ENCODE results near the gene PIK3CB. TPM values are rescaled to one million over a fixed set of nuclear protein-coding genes. Genes with fewer than 3 reads are reported as not detected.

PIK3CB gene
- total and polyA plus RNA-seq, 10 of the 15 experiments (the other 5 are each of a cell fraction or from before 2014, with no cell fraction given): 5.0 to 18.4 (median 10.4) TPM

DNA sequence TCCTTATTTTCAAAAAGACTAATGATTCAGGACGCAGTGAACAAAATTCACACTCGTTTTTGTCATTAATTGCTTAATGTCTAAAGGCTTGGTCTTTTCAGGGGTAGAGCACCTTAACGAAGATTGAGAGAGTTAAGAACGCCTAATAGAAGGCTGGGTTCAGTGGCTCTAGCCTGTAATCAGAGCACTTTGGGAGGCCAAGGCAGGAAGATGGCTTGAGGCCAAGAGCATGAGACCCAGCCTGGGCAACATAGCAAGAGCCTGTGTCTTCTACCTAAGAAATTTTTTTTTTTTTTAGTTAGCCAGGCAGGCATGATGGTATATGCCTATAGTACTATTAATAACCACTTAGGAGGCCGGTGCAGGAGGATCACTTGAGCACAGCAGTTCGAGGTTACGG is 7.5 kb downstream of the PIK3CB start:
- POLR2A ChIA-PET: no interaction called here
- no peak overlapping the region for H3K27ac ChIP-seq (ENCODE audit: control insufficient read depth, insufficient read depth)
- CTCF ChIA-PET: interaction anchor here (0.6 to 1.1 kb wide), 2 partner anchors 10 to 35 kb away, joined by 3 to 4 read pairs; no protein-coding TSS in a partner anchor
- no peak overlapping the region for H3K4me2 ChIP-seq (ENCODE audit: control insufficient read depth, insufficient read depth)
- H2AFZ ChIP-seq (ENCODE audit: control insufficient read depth, low read depth, low read length): no peak overlapping the region
- no peak for FAIRE-seq
- peaks cover 14% of the 10 kb centered on the region for H3K79me2 ChIP-seq (ENCODE audit: control insufficient read depth, insufficient read depth, low read length)
- no peak for TF ChIP-seq BACH1 (IDR thresholded peaks at IDR 0.05; ENCODE audit: borderline replicate concordance)
- TF ChIP-seq NRF1 (conservative IDR thresholded peaks at IDR 0.05; ENCODE audit: low read depth, low read length): no peak
- TF ChIP-seq CHD4 (IDR thresholded peaks at IDR 0.05): no peak
- TF ChIP-seq HDGF (IDR thresholded peaks at IDR 0.05): no peak
- TF ChIP-seq, protein P1, sequence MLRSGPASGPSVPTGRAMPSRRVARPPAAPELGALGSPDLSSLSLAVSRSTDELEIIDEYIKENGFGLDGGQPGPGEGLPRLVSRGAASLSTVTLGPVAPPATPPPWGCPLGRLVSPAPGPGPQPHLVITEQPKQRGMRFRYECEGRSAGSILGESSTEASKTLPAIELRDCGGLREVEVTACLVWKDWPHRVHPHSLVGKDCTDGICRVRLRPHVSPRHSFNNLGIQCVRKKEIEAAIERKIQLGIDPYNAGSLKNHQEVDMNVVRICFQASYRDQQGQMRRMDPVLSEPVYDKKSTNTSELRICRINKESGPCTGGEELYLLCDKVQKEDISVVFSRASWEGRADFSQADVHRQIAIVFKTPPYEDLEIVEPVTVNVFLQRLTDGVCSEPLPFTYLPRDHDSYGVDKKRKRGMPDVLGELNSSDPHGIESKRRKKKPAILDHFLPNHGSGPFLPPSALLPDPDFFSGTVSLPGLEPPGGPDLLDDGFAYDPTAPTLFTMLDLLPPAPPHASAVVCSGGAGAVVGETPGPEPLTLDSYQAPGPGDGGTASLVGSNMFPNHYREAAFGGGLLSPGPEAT (IDR thresholded peaks at IDR 0.05; ENCODE audit: low read depth): no peak
- TF ChIP-seq GABPA (IDR thresholded peaks at IDR 0.05; ENCODE audit: low read depth): no peak
- TF ChIP-seq, protein P2, sequence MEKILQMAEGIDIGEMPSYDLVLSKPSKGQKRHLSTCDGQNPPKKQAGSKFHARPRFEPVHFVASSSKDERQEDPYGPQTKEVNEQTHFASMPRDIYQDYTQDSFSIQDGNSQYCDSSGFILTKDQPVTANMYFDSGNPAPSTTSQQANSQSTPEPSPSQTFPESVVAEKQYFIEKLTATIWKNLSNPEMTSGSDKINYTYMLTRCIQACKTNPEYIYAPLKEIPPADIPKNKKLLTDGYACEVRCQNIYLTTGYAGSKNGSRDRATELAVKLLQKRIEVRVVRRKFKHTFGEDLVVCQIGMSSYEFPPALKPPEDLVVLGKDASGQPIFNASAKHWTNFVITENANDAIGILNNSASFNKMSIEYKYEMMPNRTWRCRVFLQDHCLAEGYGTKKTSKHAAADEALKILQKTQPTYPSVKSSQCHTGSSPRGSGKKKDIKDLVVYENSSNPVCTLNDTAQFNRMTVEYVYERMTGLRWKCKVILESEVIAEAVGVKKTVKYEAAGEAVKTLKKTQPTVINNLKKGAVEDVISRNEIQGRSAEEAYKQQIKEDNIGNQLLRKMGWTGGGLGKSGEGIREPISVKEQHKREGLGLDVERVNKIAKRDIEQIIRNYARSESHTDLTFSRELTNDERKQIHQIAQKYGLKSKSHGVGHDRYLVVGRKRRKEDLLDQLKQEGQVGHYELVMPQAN (conservative IDR thresholded peaks at IDR 0.05): no peak
- TF ChIP-seq, protein P3, sequence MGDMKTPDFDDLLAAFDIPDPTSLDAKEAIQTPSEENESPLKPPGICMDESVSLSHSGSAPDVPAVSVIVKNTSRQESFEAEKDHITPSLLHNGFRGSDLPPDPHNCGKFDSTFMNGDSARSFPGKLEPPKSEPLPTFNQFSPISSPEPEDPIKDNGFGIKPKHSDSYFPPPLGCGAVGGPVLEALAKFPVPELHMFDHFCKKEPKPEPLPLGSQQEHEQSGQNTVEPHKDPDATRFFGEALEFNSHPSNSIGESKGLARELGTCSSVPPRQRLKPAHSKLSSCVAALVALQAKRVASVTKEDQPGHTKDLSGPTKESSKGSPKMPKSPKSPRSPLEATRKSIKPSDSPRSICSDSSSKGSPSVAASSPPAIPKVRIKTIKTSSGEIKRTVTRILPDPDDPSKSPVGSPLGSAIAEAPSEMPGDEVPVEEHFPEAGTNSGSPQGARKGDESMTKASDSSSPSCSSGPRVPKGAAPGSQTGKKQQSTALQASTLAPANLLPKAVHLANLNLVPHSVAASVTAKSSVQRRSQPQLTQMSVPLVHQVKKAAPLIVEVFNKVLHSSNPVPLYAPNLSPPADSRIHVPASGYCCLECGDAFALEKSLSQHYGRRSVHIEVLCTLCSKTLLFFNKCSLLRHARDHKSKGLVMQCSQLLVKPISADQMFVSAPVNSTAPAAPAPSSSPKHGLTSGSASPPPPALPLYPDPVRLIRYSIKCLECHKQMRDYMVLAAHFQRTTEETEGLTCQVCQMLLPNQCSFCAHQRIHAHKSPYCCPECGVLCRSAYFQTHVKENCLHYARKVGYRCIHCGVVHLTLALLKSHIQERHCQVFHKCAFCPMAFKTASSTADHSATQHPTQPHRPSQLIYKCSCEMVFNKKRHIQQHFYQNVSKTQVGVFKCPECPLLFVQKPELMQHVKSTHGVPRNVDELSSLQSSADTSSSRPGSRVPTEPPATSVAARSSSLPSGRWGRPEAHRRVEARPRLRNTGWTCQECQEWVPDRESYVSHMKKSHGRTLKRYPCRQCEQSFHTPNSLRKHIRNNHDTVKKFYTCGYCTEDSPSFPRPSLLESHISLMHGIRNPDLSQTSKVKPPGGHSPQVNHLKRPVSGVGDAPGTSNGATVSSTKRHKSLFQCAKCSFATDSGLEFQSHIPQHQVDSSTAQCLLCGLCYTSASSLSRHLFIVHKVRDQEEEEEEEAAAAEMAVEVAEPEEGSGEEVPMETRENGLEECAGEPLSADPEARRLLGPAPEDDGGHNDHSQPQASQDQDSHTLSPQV (IDR thresholded peaks at IDR 0.05): no peak
- TF ChIP-seq JUNB (IDR thresholded peaks at IDR 0.05): no peak
- TF ChIP-seq RBBP5 (conservative IDR thresholded peaks at IDR 0.05): no peak
- no peak for DNase-seq (ENCODE audit: low read depth, low spot score)
- no TSS peak for BruUV-seq (replicated peaks)
- SMC1A ChIA-PET (ENCODE audit: uncharacterized antibody, unreplicated experiment): no interaction called here
- H3K27me3 ChIP-seq (replicated peaks in 1 of 2; ENCODE audit: control insufficient read depth in 2 of 2, insufficient read depth in 2 of 2, low read length in 1 of 2): no peaks in the 10 kb centered on the region
- in situ Hi-C loops (cut with MboI): no loop called here
- H3K4me1 ChIP-seq (ENCODE audit: control insufficient read depth, insufficient read depth, low read length): no peaks in the 10 kb centered on the region; the same call in none of the 2 replicates
- H3K36me3 ChIP-seq (ENCODE audit: control insufficient read depth in 2 of 2, insufficient read depth in 2 of 2, low read length in 1 of 2): peaks cover 0 to 4% of the 10 kb centered on the region in 2 experiments; a peak in 2 of 4 replicates
- H3K9me3 ChIP-seq (replicated peaks; ENCODE audit: control insufficient read depth, insufficient read depth, low read length): no peaks in the 10 kb centered on the region; the same call in 2 of the 3 replicates
- H4K20me1 ChIP-seq (ENCODE audit: control insufficient read depth, insufficient read depth): peaks cover 3% of the 10 kb centered on the region; the same call in 1 of the 2 replicates
- WGBS (ENCODE audit: insufficient coverage, insufficient replicate concordance, low lambda C conversion rate, missing lambda C conversion rate): 92% methylated on average over 7 of the region's 7 CpGs
- no peak overlapping the region for H3K9ac ChIP-seq (ENCODE audit: control insufficient read depth, insufficient read depth, low read length)
- intact Hi-C loops (cut with micrococcal nuclease; ENCODE audit: unreplicated experiment): no loop called here
- ATAC-seq: no peak
- no peak overlapping the region for H3K4me3 ChIP-seq
- RAD21 ChIA-PET (ENCODE audit: unreplicated experiment): no interaction called here
